ENCODE results near the gene MYB. TPM values are rescaled to one million over a fixed set of nuclear protein-coding genes. Genes with fewer than 3 reads are reported as not detected.

The MYB gene
- total RNA-seq, 2 experiments from 2014 or later = 50.9 to 53.6 TPM

DNA sequence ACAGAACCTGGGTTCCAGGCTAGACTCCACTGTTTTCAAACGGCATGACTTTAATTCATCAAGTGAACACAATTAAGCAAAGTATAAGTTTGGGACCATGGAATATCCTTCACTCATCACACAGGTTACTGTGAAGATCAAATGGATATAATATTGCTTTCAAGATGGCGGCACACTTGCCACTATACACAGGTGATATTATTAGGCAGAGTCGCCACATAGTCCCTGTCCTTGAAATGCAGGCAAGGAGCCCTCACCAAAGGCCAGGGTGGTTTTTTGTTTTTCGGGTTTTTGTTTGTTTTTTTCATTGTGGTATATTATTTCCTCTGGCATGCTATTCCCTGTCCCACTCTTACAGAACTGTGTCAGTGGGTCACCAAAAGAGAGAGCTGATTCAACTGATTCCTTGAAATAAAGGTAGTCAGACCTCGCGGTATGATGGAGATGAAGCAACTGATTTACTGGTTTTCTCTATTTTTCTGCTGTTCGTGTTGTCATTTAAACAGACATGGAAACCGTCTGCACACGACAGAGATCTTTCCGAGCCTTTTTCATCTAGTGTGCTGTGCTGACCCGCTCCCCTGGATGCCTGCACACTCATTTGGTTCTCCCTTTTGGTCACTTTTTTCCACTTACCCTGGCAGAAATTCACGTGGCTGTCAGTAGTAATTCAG, 29.7 kb downstream of the MYB start:
- peaks cover 38% of the 10 kb centered on the region for H3K4me1 Mint-ChIP-seq (ENCODE audit: low read depth)
- H3K27ac Mint-ChIP-seq = peak overlapping the region; percentile 14
- POLR2A ChIA-PET = interaction anchor here (0.8 to 0.9 kb wide), 2 partner anchors 8 to 157 kb away, joined by 3 read pairs; no protein-coding TSS in a partner anchor

DNA sequence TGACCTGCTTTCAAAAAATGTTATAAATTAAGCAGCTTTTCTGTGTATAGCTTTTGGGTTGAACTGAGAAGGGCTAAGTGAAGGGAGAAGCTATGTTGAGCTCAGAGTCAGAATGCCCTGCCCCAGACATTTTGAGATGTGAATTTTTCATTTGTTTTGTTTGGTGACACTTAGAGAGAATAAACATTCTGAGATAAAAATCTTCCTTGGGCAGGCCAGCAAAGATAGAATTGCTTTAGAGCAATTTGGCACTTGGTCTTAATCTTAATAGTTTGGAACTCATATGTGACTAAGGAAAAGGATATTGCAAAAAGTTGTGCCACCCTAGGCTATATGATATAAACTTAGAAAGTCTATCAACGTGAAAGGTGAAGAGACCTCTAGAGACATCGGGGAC, 30.2 kb downstream of the MYB start:
- Mint-ChIP-seq H3K9me3 (no peaks in the 10 kb centered on the region), H3K4me1 (ENCODE audit: low read depth) (peaks cover 38% of the 10 kb centered on the region), H3K27me3 (no peaks in the 10 kb centered on the region), H3K4me3 (no peak overlapping the region), H3K36me3 (ENCODE audit: low read depth) (peaks cover 57% of the 10 kb centered on the region), H3K27ac (peak overlapping the region; percentile 6)
- intact Hi-C loops (cut with micrococcal nuclease) = no loop called here
- CTCF ChIA-PET = interaction anchor here (0.9 to 2.7 kb wide), 2 partner anchors 11 to 13 kb away, joined by 3 to 7 read pairs; no protein-coding TSS in a partner anchor
- no peak for ATAC-seq
- TF ChIP-seq, protein P1, sequence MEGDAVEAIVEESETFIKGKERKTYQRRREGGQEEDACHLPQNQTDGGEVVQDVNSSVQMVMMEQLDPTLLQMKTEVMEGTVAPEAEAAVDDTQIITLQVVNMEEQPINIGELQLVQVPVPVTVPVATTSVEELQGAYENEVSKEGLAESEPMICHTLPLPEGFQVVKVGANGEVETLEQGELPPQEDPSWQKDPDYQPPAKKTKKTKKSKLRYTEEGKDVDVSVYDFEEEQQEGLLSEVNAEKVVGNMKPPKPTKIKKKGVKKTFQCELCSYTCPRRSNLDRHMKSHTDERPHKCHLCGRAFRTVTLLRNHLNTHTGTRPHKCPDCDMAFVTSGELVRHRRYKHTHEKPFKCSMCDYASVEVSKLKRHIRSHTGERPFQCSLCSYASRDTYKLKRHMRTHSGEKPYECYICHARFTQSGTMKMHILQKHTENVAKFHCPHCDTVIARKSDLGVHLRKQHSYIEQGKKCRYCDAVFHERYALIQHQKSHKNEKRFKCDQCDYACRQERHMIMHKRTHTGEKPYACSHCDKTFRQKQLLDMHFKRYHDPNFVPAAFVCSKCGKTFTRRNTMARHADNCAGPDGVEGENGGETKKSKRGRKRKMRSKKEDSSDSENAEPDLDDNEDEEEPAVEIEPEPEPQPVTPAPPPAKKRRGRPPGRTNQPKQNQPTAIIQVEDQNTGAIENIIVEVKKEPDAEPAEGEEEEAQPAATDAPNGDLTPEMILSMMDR (IDR thresholded peaks at IDR 0.05) = no peak
- DNase-seq = no peak
- POLR2A ChIA-PET = interaction anchor here (0.9 kb wide), 1 partner anchor 9 kb away, joined by 3 read pairs; no protein-coding TSS in a partner anchor

More for the DNA sequence above, 29.7 kb downstream of the MYB start:
- TF ChIP-seq, protein P1 (IDR thresholded peaks at IDR 0.05) = no peak
- CTCF ChIA-PET = interaction anchor here (0.9 to 2.7 kb wide), 2 partner anchors 11 to 13 kb away, joined by 3 to 7 read pairs; no protein-coding TSS in a partner anchor
- no peak overlapping the region for H3K4me3 Mint-ChIP-seq
- intact Hi-C loops (cut with micrococcal nuclease) = no loop called here
- no peak for DNase-seq
- no peaks in the 10 kb centered on the region for H3K9me3 Mint-ChIP-seq
- H3K27me3 Mint-ChIP-seq = no peaks in the 10 kb centered on the region
- H3K36me3 Mint-ChIP-seq (ENCODE audit: low read depth) = peaks cover 57% of the 10 kb centered on the region
- ATAC-seq = no peak

DNA sequence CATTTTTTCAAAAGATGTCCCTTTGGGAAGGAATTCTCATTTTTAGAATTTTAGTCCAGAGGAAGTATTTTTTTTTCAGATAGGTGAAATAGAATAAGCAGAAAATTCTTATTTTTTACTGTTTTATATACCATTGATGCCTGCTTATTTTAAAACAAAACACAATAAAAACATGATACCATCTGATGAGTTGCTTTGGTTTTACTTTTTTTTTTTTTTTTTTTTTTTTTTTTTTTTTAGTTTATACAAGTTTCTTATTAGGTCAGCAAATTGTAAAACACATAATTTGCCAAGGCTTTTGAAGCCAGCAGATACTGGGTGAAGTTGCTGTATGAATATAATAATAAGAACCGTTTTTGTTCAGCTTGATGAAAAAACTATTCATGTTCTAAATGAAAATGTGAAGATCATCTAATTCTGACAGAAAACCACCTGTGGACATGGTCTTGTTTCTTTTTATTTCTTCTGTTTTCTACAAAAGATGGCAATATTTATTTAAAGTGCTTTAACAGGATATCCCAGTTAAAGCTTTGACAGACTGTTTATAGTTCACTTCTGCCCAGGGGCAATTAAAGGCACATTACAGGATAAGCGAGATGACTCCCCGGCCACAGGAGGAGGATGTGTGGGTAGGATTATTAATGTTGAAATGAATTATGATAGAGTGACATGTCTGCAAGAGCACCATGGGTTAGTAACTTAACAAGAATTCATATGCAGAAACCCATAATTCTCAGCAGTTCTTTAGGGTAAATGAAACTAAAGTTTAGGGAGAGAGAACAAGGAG, 31.1 kb downstream of the MYB start:
- H3K27me3 Mint-ChIP-seq = no peaks in the 10 kb centered on the region
- H3K4me1 Mint-ChIP-seq (ENCODE audit: low read depth) = peaks cover 38% of the 10 kb centered on the region
- no peak overlapping the region for H3K27ac Mint-ChIP-seq
- POLR2A ChIA-PET = interaction anchor here (2.1 kb wide), 1 partner anchor 15 kb away, joined by 9 read pairs; no protein-coding TSS in a partner anchor
- H3K36me3 Mint-ChIP-seq (ENCODE audit: low read depth) = peaks cover 62% of the 10 kb centered on the region
- H3K4me3 Mint-ChIP-seq = no peak overlapping the region
- DNase-seq = peak; percentile 57
- TF ChIP-seq, protein P1 (IDR thresholded peaks at IDR 0.05) = no peak
- ATAC-seq = peak; percentile 65
- CTCF ChIA-PET = interaction anchor here (0.6 to 2.7 kb wide), 3 partner anchors 12 to 211 kb away, joined by 3 to 7 read pairs (median 7); no protein-coding TSS in a partner anchor
- H3K9me3 Mint-ChIP-seq = no peaks in the 10 kb centered on the region
- intact Hi-C loops (cut with micrococcal nuclease) = no loop called here

DNA sequence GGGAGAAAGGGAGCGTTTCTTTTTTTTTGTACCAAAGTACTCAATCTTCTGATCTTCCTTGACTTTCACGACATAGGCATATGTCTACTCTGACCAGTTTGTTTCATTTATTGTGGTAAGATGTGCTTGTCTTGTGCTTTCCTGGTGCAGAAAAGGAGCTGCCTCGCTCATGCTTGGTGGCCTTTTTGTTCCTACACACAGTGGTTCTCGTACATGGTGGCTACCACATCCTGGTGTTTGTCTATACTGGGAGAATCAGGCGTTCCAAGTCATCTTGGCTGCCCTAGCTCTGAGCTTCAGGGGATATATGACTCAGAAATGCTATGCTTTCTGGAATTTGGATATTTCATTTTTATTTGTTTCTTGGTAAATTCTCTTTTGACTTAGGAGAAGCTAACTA, 31.8 kb downstream of the MYB start:
- peak overlapping the region; percentile 73 for H3K27ac Mint-ChIP-seq
- DNase-seq (peak; percentile 23), ATAC-seq (peak; percentile 43)
- POLR2A ChIA-PET = interaction anchor here (0.6 to 2.2 kb wide), 4 partner anchors 11 to 273 kb away, joined by 3 to 9 read pairs (median 4); no protein-coding TSS in a partner anchor
- H3K9me3 Mint-ChIP-seq = no peaks in the 10 kb centered on the region
- no peaks in the 10 kb centered on the region for H3K27me3 Mint-ChIP-seq
- H3K4me3 Mint-ChIP-seq = no peak overlapping the region
- CTCF ChIA-PET = interaction anchor here (2.7 kb wide), 2 partner anchors 13 to 210 kb away, joined by 7 read pairs; no protein-coding TSS in a partner anchor
- peaks cover 38% of the 10 kb centered on the region for H3K4me1 Mint-ChIP-seq (ENCODE audit: low read depth)
- H3K36me3 Mint-ChIP-seq (ENCODE audit: low read depth) = peaks cover 68% of the 10 kb centered on the region
- intact Hi-C loops (cut with micrococcal nuclease) = no loop called here
- TF ChIP-seq, protein P1 (IDR thresholded peaks at IDR 0.05) = no peak

All from activated CD8-positive, alpha-beta T cell treated with anti-CD3 and anti-CD28 coated beads for 36 hours (primary cell).